HG03565 (cell line): ENCODE data around the gene PEX10.

Experiments
- ATAC-seq: cut with Tn5 transposase; IDR thresholded peaks from one replicate; pipeline ENCODE4 v1.9.1; 2021; ENCODE audit warnings: mild to moderate bottlenecking, moderate library complexity; ENCODE audit not compliant: unreplicated experiment

The PEX10 gene

GRCh38 chr1:2376931-2377672, 35.3 kb downstream of the PEX10 start:
- ATAC-seq = no peak

DNA sequence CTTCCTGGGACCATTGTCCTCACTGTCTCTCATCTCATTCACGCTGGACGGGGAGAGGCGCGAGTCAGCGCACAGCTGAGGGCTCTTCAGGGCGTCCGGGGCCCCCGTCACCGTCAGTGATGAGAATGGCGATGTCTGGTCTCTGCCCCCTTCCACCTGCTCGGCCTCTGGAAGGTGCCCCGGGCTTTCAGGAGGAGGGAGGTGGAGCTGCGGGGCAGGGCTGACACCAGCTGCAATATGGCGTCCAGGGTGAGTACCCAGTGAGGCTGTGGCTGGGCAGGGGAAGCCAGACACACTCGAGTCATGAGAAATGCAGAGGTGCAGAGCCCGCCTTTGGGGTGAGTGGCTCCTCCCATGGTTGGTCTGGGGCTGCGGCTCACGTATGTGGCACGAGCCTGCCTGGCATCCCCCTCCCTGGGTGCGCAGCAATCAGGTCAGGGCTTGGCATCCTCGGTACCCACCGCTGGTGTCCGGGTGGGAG, 36.1 kb downstream of the PEX10 start:
- ATAC-seq = no peak

DNA sequence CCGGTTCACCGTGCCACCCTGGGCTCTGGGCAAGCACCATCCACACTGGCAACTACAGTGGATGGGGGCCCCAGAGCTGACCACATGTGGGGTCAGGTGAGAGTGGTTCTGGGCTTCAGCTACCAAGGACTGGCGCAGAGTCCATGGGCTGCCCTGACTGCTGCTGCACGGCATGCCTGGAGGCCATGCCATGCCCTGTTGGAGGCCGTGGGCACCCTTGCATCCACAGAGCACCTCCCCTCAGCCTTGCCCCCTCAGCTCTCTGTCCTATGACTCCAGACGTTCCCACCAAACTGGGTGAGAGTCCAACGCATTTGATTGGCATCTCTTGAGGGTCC, 36.5 kb downstream of the PEX10 start:
- ATAC-seq = no peak

DNA sequence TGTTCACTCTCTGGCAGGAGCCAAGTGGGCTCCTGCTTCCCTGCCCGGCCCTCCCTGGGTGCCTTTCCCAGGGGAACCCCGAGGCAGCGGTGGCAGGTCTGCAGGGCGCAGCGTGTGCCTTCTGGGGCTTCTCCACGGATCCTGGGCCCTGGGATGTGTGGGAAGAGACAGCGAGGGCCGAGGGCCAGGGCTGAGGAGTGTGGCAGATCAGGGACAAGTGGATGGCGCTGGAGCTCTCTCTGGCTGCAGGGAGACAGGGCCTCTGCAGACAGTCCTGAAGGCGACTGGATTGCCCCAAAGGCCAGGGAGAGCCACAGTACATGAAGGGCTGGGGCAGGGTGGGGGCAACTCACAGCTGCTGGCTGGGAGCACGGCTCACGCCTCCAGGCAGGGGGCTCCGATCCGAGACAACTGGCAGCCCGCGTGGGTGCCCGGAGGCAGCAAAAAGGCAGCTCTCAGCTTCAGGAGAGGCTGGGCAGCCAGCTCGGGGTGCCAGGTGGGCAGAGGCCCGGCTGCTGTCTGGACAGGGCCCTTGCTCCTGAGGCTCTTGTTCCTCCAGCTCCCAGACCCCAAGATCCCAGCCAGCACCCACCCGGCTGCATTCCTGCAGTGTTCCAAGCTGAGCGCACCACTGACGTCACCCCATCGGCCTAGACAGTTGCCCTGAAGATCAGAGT, 37.0 kb downstream of the PEX10 start:
- no peak for ATAC-seq

- ATAC-seq = no peak
Measured at GRCh38 chr1:2374252-2375155, 37.9 kb downstream of the PEX10 start.

DNA sequence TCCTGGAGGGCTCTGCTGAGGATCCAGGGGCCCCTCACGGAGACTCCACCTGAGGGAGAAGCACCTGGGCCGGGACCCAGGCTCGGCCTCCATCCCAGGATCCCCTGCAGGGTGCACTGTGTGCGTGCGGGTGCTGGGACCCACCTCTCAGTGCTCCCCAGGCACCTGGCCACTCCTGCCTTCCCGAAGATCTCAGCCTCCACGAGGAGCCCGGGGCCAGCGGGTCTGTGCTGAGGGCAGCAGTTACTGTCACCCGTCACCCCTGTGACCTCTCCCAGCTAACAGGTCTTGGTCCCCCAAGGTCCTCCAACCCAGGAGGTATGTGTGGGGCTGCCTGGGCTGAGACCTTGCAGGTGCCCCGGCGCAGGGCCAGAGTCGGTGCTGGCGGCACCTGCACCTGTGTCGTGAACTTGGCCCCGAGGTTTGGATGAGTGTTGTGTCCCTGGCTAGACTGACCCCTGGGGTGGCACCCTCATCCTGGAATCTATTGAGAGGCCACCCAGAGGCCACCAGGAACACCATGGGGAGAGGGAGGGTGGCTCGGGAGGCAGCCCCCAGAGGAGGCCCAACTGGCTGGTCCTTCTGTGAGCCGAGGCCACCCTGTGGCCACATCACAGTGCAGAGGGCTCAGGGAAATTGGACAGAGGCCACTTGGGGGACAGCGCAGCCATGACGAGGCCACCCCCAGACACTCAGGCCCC, 38.7 kb downstream of the PEX10 start:
- ATAC-seq = no peak

DNA sequence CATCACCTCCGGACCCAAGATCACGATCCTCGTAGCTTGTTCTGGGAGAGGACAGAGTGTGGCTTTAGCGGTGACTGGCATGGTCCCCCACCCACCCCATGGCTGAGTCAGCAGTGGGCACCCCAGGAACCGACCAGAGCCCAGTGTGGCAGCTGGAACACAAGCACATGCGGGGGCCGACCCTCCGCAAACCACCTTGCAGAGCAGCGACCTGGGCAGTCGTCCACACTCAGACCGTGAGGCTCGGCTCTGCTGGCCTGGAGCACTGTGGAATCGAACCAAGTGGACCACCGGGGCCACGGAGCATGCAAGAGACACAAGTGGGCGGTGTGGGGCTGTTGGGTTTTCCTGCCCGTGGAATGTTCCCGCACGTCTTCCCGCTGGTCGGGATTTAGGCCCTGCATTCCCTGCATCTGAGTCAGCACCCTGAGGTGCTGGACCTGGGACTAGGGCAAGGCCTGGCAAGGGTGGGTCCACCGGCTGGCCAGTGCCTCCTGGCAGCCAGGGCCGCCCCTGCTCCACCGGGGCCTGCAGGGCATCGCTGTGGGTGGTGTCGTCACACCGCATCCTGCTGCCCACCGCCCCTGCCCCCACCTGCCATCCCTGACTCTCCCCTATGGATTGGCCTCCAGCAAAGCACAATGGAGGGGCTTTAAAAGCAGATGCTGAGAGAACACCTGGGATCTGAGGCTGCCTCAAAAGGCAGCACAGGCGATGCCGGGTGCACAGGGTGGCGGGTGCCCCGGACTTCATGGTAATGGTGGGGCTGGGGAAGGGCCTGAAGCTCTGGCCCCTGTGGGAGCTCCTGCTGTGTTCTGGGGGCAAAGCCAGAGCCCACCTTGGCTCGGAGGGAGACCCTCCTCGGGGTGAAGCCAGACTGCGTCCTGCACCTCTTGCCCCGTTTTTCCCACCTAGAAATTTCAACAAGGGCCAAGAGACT, 39.5 kb downstream of the PEX10 start:
- ATAC-seq = no peak

DNA sequence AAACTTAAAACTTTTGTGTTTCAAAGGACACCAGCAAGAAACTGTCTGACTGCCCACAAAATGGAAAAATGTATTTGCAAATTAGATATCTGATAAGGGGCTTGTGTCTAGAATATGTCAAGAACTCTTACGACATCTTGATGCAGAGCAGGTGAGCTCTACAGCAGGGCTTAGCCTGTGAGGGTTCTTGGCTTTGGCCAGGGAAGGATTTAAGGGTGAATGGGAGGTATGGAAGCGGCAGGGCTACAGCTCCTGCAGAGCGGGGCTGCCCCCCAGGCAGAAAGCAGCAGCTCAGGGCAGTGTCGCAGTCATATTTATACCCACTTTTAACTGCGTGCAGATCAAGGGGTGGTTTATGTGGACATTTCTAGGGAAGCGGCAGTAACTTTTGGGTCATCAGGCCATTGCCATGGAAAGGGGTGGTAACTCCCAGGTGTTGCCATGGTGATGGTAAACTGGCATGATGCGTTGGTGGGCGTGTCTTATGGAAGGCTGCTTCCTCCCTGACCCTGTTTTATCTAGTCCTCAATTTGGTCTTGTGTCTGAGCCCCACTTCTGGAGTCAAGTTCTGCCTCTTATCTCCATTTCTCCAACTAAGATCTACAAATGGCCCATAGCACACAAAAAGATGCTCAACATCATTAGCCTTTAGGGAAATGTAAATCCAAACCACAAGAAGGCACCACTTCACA, 44.2 kb downstream of the PEX10 start:
- ATAC-seq = no peak

DNA sequence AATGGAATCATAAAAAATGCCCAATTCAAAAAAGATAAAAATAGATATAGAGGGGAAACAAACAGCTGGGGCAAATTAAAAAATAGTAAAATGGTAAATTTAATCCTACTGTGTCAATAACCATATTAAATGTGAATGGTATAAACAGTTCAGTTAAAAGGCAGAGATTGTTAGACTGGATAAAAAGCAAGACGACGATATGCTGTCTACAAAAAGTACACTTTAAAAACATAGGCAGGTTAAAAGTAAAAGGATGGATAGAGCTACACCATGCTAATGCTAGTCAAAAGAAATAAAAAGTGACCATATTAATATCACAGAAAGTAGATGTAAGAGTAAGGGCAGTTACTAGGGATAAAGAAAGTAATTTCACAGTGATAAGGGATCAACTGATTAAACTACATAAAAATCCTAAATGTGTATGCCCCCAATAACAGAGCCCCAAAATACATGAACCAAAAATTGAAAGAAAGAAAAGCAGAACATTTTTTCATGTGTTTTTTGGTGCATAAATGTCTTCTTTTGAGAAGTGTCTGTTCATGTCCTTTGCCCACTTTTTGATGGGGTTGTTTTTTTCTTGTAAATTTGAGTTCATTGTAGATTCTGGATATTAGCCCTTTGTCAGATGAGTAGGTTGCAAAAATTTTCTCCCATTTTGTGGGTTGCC, 48.4 kb downstream of the PEX10 start:
- ATAC-seq = no peak

DNA sequence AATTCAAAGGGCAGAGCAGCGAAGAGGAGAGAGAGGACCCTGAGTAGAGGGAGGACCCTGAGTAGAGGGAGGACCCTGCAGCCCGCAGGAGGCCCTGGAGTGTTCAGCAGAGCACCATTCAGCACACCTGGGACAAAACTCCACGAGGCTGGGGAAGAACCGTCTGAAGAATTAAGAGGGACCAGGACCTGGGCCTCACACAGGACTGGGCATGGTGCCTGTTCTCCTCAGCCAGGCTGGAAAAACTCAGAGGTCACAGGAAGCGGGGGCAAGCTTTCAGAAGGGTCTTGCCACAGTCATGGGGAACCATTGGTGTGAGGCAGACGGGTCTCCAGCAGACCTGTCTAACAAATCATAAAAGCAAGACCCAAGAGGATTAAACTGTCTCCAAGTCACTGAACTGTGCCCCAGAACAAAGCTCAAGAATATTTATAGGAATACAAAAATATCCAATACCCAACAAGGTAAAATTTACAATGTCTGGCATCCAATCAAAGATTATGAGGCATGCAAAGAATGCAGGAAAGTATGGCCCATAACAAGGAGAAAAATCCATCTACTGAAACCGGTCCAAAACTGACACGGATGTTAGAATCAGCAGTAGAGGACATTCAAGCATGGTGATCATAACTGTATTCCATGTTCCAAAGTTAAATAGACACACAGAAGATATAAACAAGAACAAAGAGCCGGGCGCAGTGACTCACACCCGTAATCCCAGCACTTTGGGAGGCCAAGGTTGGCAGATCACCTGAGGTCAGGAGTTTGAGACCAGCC, 51.6 kb downstream of the PEX10 start:
- ATAC-seq = no peak

DNA sequence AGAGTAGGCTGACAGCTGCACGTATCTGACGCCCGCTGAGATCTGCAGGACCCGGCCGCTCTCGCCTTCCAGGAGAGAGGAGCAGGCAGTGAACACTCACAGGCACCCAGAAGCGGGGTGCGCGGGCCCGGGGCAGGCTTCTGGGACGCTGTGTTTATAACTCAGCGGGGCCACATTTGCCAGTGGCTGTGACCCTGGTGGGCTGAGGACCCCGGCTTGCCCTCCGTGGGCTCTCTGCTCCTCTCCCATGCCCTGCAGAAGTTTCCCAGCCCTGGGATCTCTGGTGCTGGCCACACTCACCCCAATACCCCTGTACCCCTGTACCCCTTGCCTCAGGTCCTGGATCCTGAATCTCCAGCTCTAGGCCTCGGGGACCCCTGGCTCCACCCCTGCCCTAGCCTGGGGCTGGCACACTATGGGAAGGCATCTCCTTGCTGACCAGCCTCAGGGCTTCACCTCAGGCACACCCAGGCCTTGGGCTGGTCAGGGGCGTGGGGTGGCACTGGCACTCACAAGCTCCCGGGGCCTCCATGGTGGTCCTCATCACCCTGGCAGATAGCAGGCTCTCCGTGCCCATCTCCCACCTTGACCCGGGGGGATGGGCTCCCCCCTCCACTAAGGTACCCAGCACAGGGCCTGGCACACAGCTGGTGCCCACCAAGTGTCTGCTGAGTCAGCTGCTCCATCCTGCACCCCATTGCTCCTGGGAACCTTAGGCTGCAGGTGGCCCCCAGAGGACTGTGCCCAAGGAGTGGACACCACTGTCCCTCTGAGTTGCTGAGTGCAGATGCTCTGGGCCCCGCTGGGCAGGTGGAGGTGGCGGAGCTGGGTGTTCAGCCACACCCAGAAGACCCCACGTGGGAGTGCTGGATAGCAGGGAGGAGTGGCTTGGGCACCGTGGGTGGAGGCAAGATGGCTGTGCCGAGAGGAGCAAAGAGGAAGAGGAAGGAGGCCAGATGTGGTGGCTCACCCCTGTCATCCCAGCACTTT, 53.4 kb downstream of the PEX10 start:
- no peak for ATAC-seq

GRCh38 chr1:2358072-2358471, 54.3 kb downstream of the PEX10 start:
- ATAC-seq = no peak

- ATAC-seq = no peak
Measured at GRCh38 chr1:2356911-2357845, 55.2 kb downstream of the PEX10 start.

- ATAC-seq = no peak
Measured at GRCh38 chr1:2356401-2356800, 56.0 kb downstream of the PEX10 start.

- no peak for ATAC-seq
Measured at GRCh38 chr1:2355373-2356261, 56.7 kb downstream of the PEX10 start.
